GM23338 (cell line): ENCODE data around the gene SPI1.

ENCODE experiments used
- EZH2 ChIP-seq: fragments of 200-600 bp; sonication (generic); IDR thresholded peaks from one replicate; pipeline ENCODE4 v1.8.0; 2017; ENCODE audit warnings: antibody characterized with exemption, mild to moderate bottlenecking, low read depth; ENCODE audit not compliant: unreplicated experiment
- POLR2AphosphoS5 ChIP-seq: IDR thresholded peaks from 2 replicates; pipeline ENCODE4 v1.6.1; 2016; ENCODE audit warnings: antibody characterized with exemption, low read depth
- REST ChIP-seq: IDR thresholded peaks from one replicate; pipeline ENCODE4 v1.6.1; 2018; ENCODE audit warnings: antibody characterized with exemption; ENCODE audit not compliant: unreplicated experiment
- TF ChIP-seq, protein P1 (sequence below), 2 experiments: fragments of 200-600 bp in 1 of 2; sonication (generic) in 1 of 2; conservative IDR thresholded peaks; 2 replicates each; pipeline versions ENCODE4 v1.5.1 to v1.6.1; 2016 to 2017; ENCODE audit warnings: antibody characterized with exemption in 2 of 2, low read depth in 2 of 2, mild to moderate bottlenecking in 2 of 2, moderate library complexity in 1 of 2

DNA sequence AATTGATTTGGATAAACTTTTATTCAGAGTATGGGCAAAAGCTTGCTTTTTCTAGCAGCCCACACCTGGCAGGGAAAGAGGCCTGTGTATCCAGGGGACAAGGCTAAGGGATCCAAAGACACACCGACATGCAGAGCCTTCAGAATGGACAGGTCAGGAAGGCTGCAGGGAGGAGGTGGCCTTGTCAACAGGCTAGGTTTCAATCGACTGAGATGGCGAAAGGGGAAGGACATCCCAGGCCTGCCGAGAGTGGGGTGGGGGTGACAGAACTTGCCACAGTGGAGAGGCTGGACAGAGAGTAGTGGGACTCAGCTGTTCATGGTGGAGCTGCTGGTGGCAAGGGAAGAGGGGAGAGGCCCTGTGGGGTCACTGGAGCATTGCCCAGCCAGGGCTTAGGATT, 24.8 kb upstream of the SPI1 start:
- TF ChIP-seq POLR2AphosphoS5 = no peak
- TF ChIP-seq, protein P1, sequence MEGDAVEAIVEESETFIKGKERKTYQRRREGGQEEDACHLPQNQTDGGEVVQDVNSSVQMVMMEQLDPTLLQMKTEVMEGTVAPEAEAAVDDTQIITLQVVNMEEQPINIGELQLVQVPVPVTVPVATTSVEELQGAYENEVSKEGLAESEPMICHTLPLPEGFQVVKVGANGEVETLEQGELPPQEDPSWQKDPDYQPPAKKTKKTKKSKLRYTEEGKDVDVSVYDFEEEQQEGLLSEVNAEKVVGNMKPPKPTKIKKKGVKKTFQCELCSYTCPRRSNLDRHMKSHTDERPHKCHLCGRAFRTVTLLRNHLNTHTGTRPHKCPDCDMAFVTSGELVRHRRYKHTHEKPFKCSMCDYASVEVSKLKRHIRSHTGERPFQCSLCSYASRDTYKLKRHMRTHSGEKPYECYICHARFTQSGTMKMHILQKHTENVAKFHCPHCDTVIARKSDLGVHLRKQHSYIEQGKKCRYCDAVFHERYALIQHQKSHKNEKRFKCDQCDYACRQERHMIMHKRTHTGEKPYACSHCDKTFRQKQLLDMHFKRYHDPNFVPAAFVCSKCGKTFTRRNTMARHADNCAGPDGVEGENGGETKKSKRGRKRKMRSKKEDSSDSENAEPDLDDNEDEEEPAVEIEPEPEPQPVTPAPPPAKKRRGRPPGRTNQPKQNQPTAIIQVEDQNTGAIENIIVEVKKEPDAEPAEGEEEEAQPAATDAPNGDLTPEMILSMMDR (conservative IDR thresholded peaks at IDR 0.05; ENCODE audit: low read depth in 2 of 2) = no peak
- TF ChIP-seq REST = no peak
- TF ChIP-seq EZH2 = no peak
